NCI-H748 treated with DMSO at 0.1 percent for 48 hours (cell line): ENCODE data around the gene ADRA2C.

ENCODE experiments used
- DNase-seq: peaks from one replicate; lab custom pipeline; 2025; lab: John Stamatoyannopoulos, UW

ADRA2C gene

GRCh38 chr4:3797831-3798790 lies 31.9 kb downstream of the ADRA2C start:
- no peak for DNase-seq

GRCh38 chr4:3799496-3799895 lies 33.3 kb downstream of the ADRA2C start:
- no peak for DNase-seq

GRCh38 chr4:3800351-3800750 lies 34.2 kb downstream of the ADRA2C start:
- DNase-seq = no peak

GRCh38 chr4:3801521-3801920 lies 35.3 kb downstream of the ADRA2C start:
- no peak for DNase-seq

GRCh38 chr4:3801931-3802550 lies 35.9 kb downstream of the ADRA2C start:
- no peak for DNase-seq

- no peak for DNase-seq
Observed at GRCh38 chr4:3802571-3803474, 36.6 kb downstream of the ADRA2C start.

- no peak for DNase-seq
Observed at GRCh38 chr4:3803475-3803847, 37.3 kb downstream of the ADRA2C start.

GRCh38 chr4:3803946-3804345 lies 37.8 kb downstream of the ADRA2C start:
- DNase-seq = no peak

- DNase-seq = no peak
Observed at GRCh38 chr4:3805026-3805425, 38.8 kb downstream of the ADRA2C start.

- DNase-seq = no peak
Observed at GRCh38 chr4:3805731-3806130, 39.5 kb downstream of the ADRA2C start.

GRCh38 chr4:3807311-3807710 lies 41.1 kb downstream of the ADRA2C start:
- no peak for DNase-seq

- no peak for DNase-seq
Observed at GRCh38 chr4:3807822-3808496, 41.8 kb downstream of the ADRA2C start.

- no peak for DNase-seq
Observed at GRCh38 chr4:3808597-3808996, 42.4 kb downstream of the ADRA2C start.

GRCh38 chr4:3809028-3809427 lies 42.8 kb downstream of the ADRA2C start:
- DNase-seq = no peak

GRCh38 chr4:3809451-3810110 lies 43.4 kb downstream of the ADRA2C start:
- DNase-seq = no peak

- no peak for DNase-seq
Observed at GRCh38 chr4:3810111-3810680, 44.0 kb downstream of the ADRA2C start.

- DNase-seq = no peak
Observed at GRCh38 chr4:3810796-3811485, 44.8 kb downstream of the ADRA2C start.

GRCh38 chr4:3811621-3812020 lies 45.4 kb downstream of the ADRA2C start:
- DNase-seq = no peak

GRCh38 chr4:3812211-3812934 lies 46.2 kb downstream of the ADRA2C start:
- no peak for DNase-seq
